ENCODE data around the gene EMP2.
"Not testable (repeated sequence)": the region's sequence is repeated elsewhere in the genome, so short reads cannot be mapped to it uniquely, and the experiment has no call there.

The EMP2 gene

DNA sequence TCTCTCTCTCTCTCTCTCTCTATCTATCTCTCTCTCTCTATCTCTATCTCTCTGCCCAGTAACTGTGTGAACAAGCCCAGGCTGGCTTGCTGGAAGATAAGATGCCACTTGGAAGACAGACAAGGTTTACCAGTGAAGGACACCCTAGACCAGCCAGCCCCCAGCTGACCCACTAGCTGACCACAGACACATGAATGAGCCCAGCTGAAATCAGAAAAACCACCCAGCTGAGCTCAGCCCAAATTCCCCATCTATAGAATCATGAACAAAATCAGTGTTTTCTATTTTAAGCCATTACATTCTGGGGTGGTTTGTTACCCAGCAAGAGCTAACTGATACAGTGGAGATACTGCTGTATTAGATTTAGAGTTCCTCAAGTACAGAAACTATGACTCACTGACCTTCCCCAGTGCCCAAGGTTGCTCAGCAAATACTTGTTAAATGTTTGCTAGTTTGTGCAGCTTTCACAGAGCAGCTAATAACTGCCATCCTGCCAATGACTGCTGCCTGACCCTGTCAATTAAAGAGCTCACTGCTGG is 18.0 kb downstream of the EMP2 start:
- no peaks in the 10 kb centered on the region for H3K79me2 ChIP-seq (ENCODE audit: insufficient read depth, low read depth)
- no peak overlapping the region for H3K4me2 ChIP-seq
- H3K27ac ChIP-seq, result no peak overlapping the region
- H3K9ac ChIP-seq, result no peak overlapping the region
- no peak overlapping the region for H3K4me3 ChIP-seq (IDR thresholded peaks at IDR 0.05; ENCODE audit: insufficient read depth, low read depth, low read length)
- no peaks in the 10 kb centered on the region for H4K20me1 ChIP-seq (ENCODE audit: insufficient read depth)
- no peaks in the 10 kb centered on the region for H3K36me3 ChIP-seq (ENCODE audit: insufficient read depth)
- no peak for TF ChIP-seq CTCF (conservative IDR thresholded peaks at IDR 0.05; ENCODE audit: low read depth, low read length)
- no peak overlapping the region for H2AFZ ChIP-seq (ENCODE audit: low read depth)
- no peaks in the 10 kb centered on the region for H3K27me3 ChIP-seq (ENCODE audit: insufficient read depth, low read depth)
- H3K4me1 ChIP-seq (ENCODE audit: low read depth, poor library complexity, severe bottlenecking), result no peaks in the 10 kb centered on the region

GRCh38 chr16:10561425-10561824 is 19.0 kb downstream of the EMP2 start:
- Histone ChIP-seq H4K20me1 (ENCODE audit: insufficient read depth) (no peaks in the 10 kb centered on the region), H3K9ac (no peak overlapping the region), H3K27ac (no peak overlapping the region), H3K27me3 (ENCODE audit: insufficient read depth, low read depth) (no peaks in the 10 kb centered on the region), H3K79me2 (ENCODE audit: insufficient read depth, low read depth) (no peaks in the 10 kb centered on the region), H2AFZ (ENCODE audit: low read depth) (no peak overlapping the region), H3K4me2 (no peak overlapping the region), H3K36me3 (ENCODE audit: insufficient read depth) (no peaks in the 10 kb centered on the region), H3K4me1 (ENCODE audit: low read depth, poor library complexity, severe bottlenecking) (no peaks in the 10 kb centered on the region), H3K4me3 (IDR thresholded peaks at IDR 0.05; ENCODE audit: insufficient read depth, low read depth, low read length) (no peak overlapping the region)
- no peak for TF ChIP-seq CTCF (conservative IDR thresholded peaks at IDR 0.05; ENCODE audit: low read depth, low read length)

- Histone ChIP-seq H2AFZ (ENCODE audit: low read depth) (no peak overlapping the region), H3K79me2 (ENCODE audit: insufficient read depth, low read depth) (no peaks in the 10 kb centered on the region), H3K4me2 (no peak overlapping the region), H3K4me3 (IDR thresholded peaks at IDR 0.05; ENCODE audit: insufficient read depth, low read depth, low read length) (no peak overlapping the region), H3K36me3 (ENCODE audit: insufficient read depth) (no peaks in the 10 kb centered on the region), H3K4me1 (ENCODE audit: low read depth, poor library complexity, severe bottlenecking) (no peaks in the 10 kb centered on the region), H4K20me1 (ENCODE audit: insufficient read depth) (no peaks in the 10 kb centered on the region), H3K9ac (no peak overlapping the region), H3K27me3 (ENCODE audit: insufficient read depth, low read depth) (no peaks in the 10 kb centered on the region), H3K27ac (no peak overlapping the region)
- no peak for TF ChIP-seq CTCF (conservative IDR thresholded peaks at IDR 0.05; ENCODE audit: low read depth, low read length)
Measured at GRCh38 chr16:10561001-10561400, 19.4 kb downstream of the EMP2 start.

DNA sequence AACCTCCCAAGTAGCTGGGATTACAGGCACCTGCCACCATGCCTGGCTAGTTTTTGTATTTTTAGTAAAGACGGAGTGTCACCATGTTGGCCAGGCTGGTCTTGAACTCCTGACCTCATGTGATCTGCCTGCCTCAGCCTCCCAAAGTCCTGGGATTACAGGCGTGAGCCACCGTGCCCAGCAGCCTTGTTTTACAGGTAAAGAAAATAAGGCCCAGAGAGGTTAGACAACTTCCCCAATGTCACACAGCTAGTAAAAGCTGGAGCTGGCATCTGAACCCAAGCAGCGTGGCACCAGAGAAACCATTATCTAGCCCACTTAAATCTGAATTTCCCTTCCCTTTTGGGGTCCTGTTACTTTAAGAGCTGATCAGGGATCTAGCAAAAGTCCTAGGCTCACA is 20.6 kb downstream of the EMP2 start:
- H3K4me3 ChIP-seq (IDR thresholded peaks at IDR 0.05; ENCODE audit: insufficient read depth, low read depth, low read length); H3K9ac ChIP-seq; H2AFZ ChIP-seq (ENCODE audit: low read depth); H3K4me1 ChIP-seq (ENCODE audit: low read depth, poor library complexity, severe bottlenecking); H3K36me3 ChIP-seq (ENCODE audit: insufficient read depth); H3K27me3 ChIP-seq (ENCODE audit: insufficient read depth, low read depth); H3K27ac ChIP-seq; H3K79me2 ChIP-seq (ENCODE audit: insufficient read depth, low read depth); H4K20me1 ChIP-seq (ENCODE audit: insufficient read depth); H3K4me2 ChIP-seq: not testable (repeated sequence)

- no peak for TF ChIP-seq CTCF (conservative IDR thresholded peaks at IDR 0.05; ENCODE audit: low read depth, low read length)
- Histone ChIP-seq H2AFZ (ENCODE audit: low read depth) (no peak overlapping the region), H4K20me1 (ENCODE audit: insufficient read depth) (no peaks in the 10 kb centered on the region), H3K27me3 (ENCODE audit: insufficient read depth, low read depth) (no peaks in the 10 kb centered on the region), H3K4me2 (no peak overlapping the region), H3K4me3 (IDR thresholded peaks at IDR 0.05; ENCODE audit: insufficient read depth, low read depth, low read length) (no peak overlapping the region), H3K79me2 (ENCODE audit: insufficient read depth, low read depth) (no peaks in the 10 kb centered on the region), H3K27ac (no peak overlapping the region), H3K9ac (no peak overlapping the region), H3K4me1 (ENCODE audit: low read depth, poor library complexity, severe bottlenecking) (no peaks in the 10 kb centered on the region), H3K36me3 (ENCODE audit: insufficient read depth) (no peaks in the 10 kb centered on the region)
Measured at GRCh38 chr16:10558746-10559641, 21.4 kb downstream of the EMP2 start.

All from KMS-11 (cell line).